GM19452 (cell line): ENCODE results near the gene INO80.
"Not testable (repeated sequence)": the region's sequence is repeated elsewhere in the genome, so short reads cannot be mapped to it uniquely, and the experiment has no call there.

Experiments used
- ATAC-seq: cut with Tn5 transposase; IDR thresholded peaks from one replicate; pipeline ENCODE4 v1.9.1; 2021; ENCODE audit not compliant: unreplicated experiment

Gene INO80

GRCh38 chr15:40964006-40964405 is 152.1 kb downstream of the INO80 start:
- ATAC-seq: no peak

- ATAC-seq: no peak
Measured at GRCh38 chr15:40963201-40963600, 152.9 kb downstream of the INO80 start.

- not testable (repeated sequence) for ATAC-seq
Measured at GRCh38 chr15:40962317-40962716, 153.8 kb downstream of the INO80 start.

- ATAC-seq: not testable (repeated sequence)
Measured at GRCh38 chr15:40961740-40962139, 154.3 kb downstream of the INO80 start.

GRCh38 chr15:40960925-40961324 is 155.2 kb downstream of the INO80 start:
- ATAC-seq: no peak

- ATAC-seq: no peak
Measured at GRCh38 chr15:40960151-40960885, 155.8 kb downstream of the INO80 start.

GRCh38 chr15:40959331-40960141 is 156.5 kb downstream of the INO80 start:
- ATAC-seq: no peak

- ATAC-seq: no peak
Measured at GRCh38 chr15:40958723-40959122, 157.4 kb downstream of the INO80 start.

GRCh38 chr15:40958146-40958545 is 157.9 kb downstream of the INO80 start:
- ATAC-seq: no peak

GRCh38 chr15:40957581-40958051 is 158.5 kb downstream of the INO80 start:
- no peak for ATAC-seq

- ATAC-seq: no peak
Measured at GRCh38 chr15:40957041-40957555, 159.0 kb downstream of the INO80 start.

- no peak for ATAC-seq
Measured at GRCh38 chr15:40956541-40956982, 159.5 kb downstream of the INO80 start.

- ATAC-seq: no peak
Measured at GRCh38 chr15:40955930-40956540, 160.0 kb downstream of the INO80 start.

- no peak for ATAC-seq
Measured at GRCh38 chr15:40955141-40955903, 160.8 kb downstream of the INO80 start.

GRCh38 chr15:40954158-40954848 is 161.8 kb downstream of the INO80 start:
- not testable (repeated sequence) for ATAC-seq

- ATAC-seq: no peak
Measured at GRCh38 chr15:40953713-40954074, 162.4 kb downstream of the INO80 start.

- ATAC-seq: peak; percentile 91
Measured at GRCh38 chr15:40952901-40953712, 163.0 kb downstream of the INO80 start, which contains the start of gene CHAC1. TSS of gene CHAC1 (plus strand) at chr15:40953471. CDS start at chr15:40953584, 113 bp downstream.

- ATAC-seq: no peak
Measured at GRCh38 chr15:40952301-40952900, 163.7 kb downstream of the INO80 start.

- no peak for ATAC-seq
Measured at GRCh38 chr15:40951764-40952163, 164.3 kb downstream of the INO80 start.
